Vagina (tissue), 2 donors: ENCODE results near the gene ELFN2. TPM values are rescaled to one million over a fixed set of nuclear protein-coding genes. Genes with fewer than 3 reads are reported as not detected.

Experiments used
- DNase-seq, 2 donors: peaks; one replicate each; pipeline ENCODE4 v3.0.0-alpha.2; 2017; ENCODE audit errors: extremely low spot score in 2 of 2
- H3K27ac ChIP-seq: fragments of 200-600 bp; sonication (generic); one replicate; pipeline ENCODE4 v1.5.1; 2019
- H3K27me3 ChIP-seq: fragments of 200-600 bp; sonication (generic); one replicate; pipeline ENCODE4 v1.5.1; 2019
- H3K36me3 ChIP-seq, 2 donors: fragments of 200-600 bp; sonication (generic); one replicate each; pipeline ENCODE4 v1.5.1; 2017 to 2019
- H3K4me1 ChIP-seq: fragments of 200-600 bp; sonication (generic); one replicate; pipeline ENCODE4 v1.5.1; 2019
- H3K4me3 ChIP-seq, 2 donors: fragments of 200-600 bp; sonication (generic); 1 replicate in 1 of 2; 2 replicates in 1 of 2; pipeline ENCODE4 v1.5.1; 2016 to 2019
- H3K9me3 ChIP-seq: fragments of 200-600 bp; sonication (generic); one replicate; pipeline ENCODE4 v1.5.1; 2019
- CTCF ChIP-seq, 3 experiments: fragments of 450-650 bp in 2 of 3; fragments of 200-600 bp in 1 of 3; sonication (generic) in 1 of 3; IDR thresholded peaks; one replicate each; pipeline ENCODE4 v1.5.1; 2017 to 2019; ENCODE audit warnings: antibody characterized with exemption in 3 of 3, mild to moderate bottlenecking in 2 of 3, moderate library complexity in 2 of 3
- POLR2A ChIP-seq, 2 donors: fragments of 450-650 bp; IDR thresholded peaks; one replicate each; pipeline ENCODE4 v1.6.1; 2017; ENCODE audit warnings: antibody characterized with exemption in 2 of 2, mild to moderate bottlenecking in 2 of 2, moderate library complexity in 2 of 2
- POLR2AphosphoS5 ChIP-seq, 2 donors: sonication (generic); formaldehyde crosslinking; IDR thresholded peaks; one replicate each; pipeline ENCODE4 v1.9.0; 2017; ENCODE audit warnings: antibody characterized with exemption in 2 of 2, mild to moderate bottlenecking in 2 of 2, low read depth in 1 of 2; ENCODE audit not compliant: insufficient read depth in 1 of 2
- intact Hi-C: fragments of 100-400 bp; cut with DNase I; formaldehyde crosslinking; loops from one replicate; pipeline ENCODE4 v1.15.1; 2023
- total RNA-seq: library from RNA; depleted of rRNA; stranded (reverse); fragments of >200 nt; gene quantifications from one replicate; pipeline ENCODE4 v1.2.3, GENCODE V29; 2016

ELFN2 gene
- total RNA-seq, 1 donor from 2014 or later, result not detected

- H3K4me3 ChIP-seq, result no peak overlapping the region
- no peaks in the 10 kb centered on the region for H3K9me3 ChIP-seq
- H3K27ac ChIP-seq, result no peak overlapping the region
- no peak for DNase-seq
- intact Hi-C loops, result no loop called here
- peaks cover 20% of the 10 kb centered on the region for H3K4me1 ChIP-seq
- H3K36me3 ChIP-seq, result no peaks in the 10 kb centered on the region
- no peaks in the 10 kb centered on the region for H3K27me3 ChIP-seq
- TF ChIP-seq POLR2AphosphoS5 (IDR thresholded peaks at IDR 0.05; ENCODE audit: insufficient read depth in 1 of 2, low read depth in 1 of 2), result no peak
- TF ChIP-seq CTCF (IDR thresholded peaks at IDR 0.05), result no peak
- TF ChIP-seq POLR2A (IDR thresholded peaks at IDR 0.05), result no peak
These were observed 10.9 kb downstream of the ELFN2 start for GRCh38 chr22:37416389-37416788.

GRCh38 chr22:37415210-37415609 lies 12.1 kb downstream of the ELFN2 start:
- no peaks in the 10 kb centered on the region for H3K27me3 ChIP-seq
- H3K27ac ChIP-seq, result no peak overlapping the region
- H3K4me3 ChIP-seq, result no peak overlapping the region
- DNase-seq, result no peak
- intact Hi-C loops, result no loop called here
- H3K36me3 ChIP-seq, result no peaks in the 10 kb centered on the region
- H3K9me3 ChIP-seq, result no peaks in the 10 kb centered on the region
- H3K4me1 ChIP-seq, result peaks cover 15% of the 10 kb centered on the region
- TF ChIP-seq CTCF (IDR thresholded peaks at IDR 0.05) (no peak), POLR2A (IDR thresholded peaks at IDR 0.05) (no peak), POLR2AphosphoS5 (IDR thresholded peaks at IDR 0.05; ENCODE audit: insufficient read depth in 1 of 2, low read depth in 1 of 2) (no peak)

- intact Hi-C loops, result no loop called here
- TF ChIP-seq POLR2A (IDR thresholded peaks at IDR 0.05) (no peak), CTCF (IDR thresholded peaks at IDR 0.05) (no peak)
- H3K4me1 ChIP-seq, result peaks cover 6% of the 10 kb centered on the region
- H3K4me3 ChIP-seq, result no peak overlapping the region
- H3K27ac ChIP-seq, result no peak overlapping the region
- no peaks in the 10 kb centered on the region for H3K36me3 ChIP-seq
- DNase-seq, result no peak
- no peaks in the 10 kb centered on the region for H3K9me3 ChIP-seq
- H3K27me3 ChIP-seq, result no peaks in the 10 kb centered on the region
These were observed 13.0 kb downstream of the ELFN2 start for GRCh38 chr22:37414288-37414687.

GRCh38 chr22:37413546-37413945 lies 13.7 kb downstream of the ELFN2 start:
- no peak for DNase-seq
- Histone ChIP-seq H3K9me3 (no peaks in the 10 kb centered on the region), H3K27me3 (no peaks in the 10 kb centered on the region), H3K4me3 (no peak overlapping the region), H3K36me3 (no peaks in the 10 kb centered on the region), H3K27ac (no peak overlapping the region), H3K4me1 (no peaks in the 10 kb centered on the region)
- intact Hi-C loops, result no loop called here
- TF ChIP-seq POLR2AphosphoS5 (IDR thresholded peaks at IDR 0.05; ENCODE audit: insufficient read depth in 1 of 2, low read depth in 1 of 2) (no peak), CTCF (IDR thresholded peaks at IDR 0.05) (no peak), POLR2A (IDR thresholded peaks at IDR 0.05) (no peak)

- TF ChIP-seq POLR2A (IDR thresholded peaks at IDR 0.05), result no peak
- TF ChIP-seq POLR2AphosphoS5 (IDR thresholded peaks at IDR 0.05; ENCODE audit: insufficient read depth in 1 of 2, low read depth in 1 of 2), result no peak
- TF ChIP-seq CTCF (IDR thresholded peaks at IDR 0.05), result no peak
- Histone ChIP-seq H3K4me1 (no peaks in the 10 kb centered on the region), H3K36me3 (no peaks in the 10 kb centered on the region), H3K4me3 (no peak overlapping the region), H3K27me3 (no peaks in the 10 kb centered on the region), H3K27ac (no peak overlapping the region), H3K9me3 (no peaks in the 10 kb centered on the region)
- intact Hi-C loops, result no loop called here
- no peak for DNase-seq
These were observed 14.6 kb downstream of the ELFN2 start for GRCh38 chr22:37412495-37413250.
